Mammary epithelial cell (primary cell): Measurements from ENCODE around the gene FSTL1.

Source experiments
- EZH2 ChIP-seq: IDR thresholded peaks from 2 replicates; pipeline ENCODE4 v1.6.1; 2012; ENCODE audit warnings: low read length, inconsistent platforms, borderline replicate concordance
- TF ChIP-seq, protein P1 (sequence below), 2 donors: IDR thresholded peaks in 1 of 2; conservative IDR thresholded peaks in 1 of 2; 2 replicates each; pipeline ENCODE4 v1.5.1; 2011 to 2012; ENCODE audit warnings: inconsistent platforms in 2 of 2, low read length in 2 of 2, mild to moderate bottlenecking in 2 of 2, control low read depth in 1 of 2, low read depth in 1 of 2; ENCODE audit not compliant: insufficient read depth in 1 of 2; ENCODE audit errors: extremely low read depth in 1 of 2

- TF ChIP-seq, protein P1, sequence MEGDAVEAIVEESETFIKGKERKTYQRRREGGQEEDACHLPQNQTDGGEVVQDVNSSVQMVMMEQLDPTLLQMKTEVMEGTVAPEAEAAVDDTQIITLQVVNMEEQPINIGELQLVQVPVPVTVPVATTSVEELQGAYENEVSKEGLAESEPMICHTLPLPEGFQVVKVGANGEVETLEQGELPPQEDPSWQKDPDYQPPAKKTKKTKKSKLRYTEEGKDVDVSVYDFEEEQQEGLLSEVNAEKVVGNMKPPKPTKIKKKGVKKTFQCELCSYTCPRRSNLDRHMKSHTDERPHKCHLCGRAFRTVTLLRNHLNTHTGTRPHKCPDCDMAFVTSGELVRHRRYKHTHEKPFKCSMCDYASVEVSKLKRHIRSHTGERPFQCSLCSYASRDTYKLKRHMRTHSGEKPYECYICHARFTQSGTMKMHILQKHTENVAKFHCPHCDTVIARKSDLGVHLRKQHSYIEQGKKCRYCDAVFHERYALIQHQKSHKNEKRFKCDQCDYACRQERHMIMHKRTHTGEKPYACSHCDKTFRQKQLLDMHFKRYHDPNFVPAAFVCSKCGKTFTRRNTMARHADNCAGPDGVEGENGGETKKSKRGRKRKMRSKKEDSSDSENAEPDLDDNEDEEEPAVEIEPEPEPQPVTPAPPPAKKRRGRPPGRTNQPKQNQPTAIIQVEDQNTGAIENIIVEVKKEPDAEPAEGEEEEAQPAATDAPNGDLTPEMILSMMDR (conservative IDR thresholded peaks at IDR 0.05 in 1 of 2, IDR thresholded peaks at IDR 0.05 in 1 of 2; ENCODE audit: extremely low read depth in 1 of 2, insufficient read depth in 1 of 2, low read depth in 1 of 2, low read length in 2 of 2), result no peak
- TF ChIP-seq EZH2, result no peak
Observed at GRCh38 chr3:120393243-120393642, 57.5 kb downstream of the FSTL1 start.
